Omental fat pad (tissue), 4 donors: Measurements from ENCODE around the gene PDLIM7. TPM values are rescaled to one million over a fixed set of nuclear protein-coding genes. Genes with fewer than 3 reads are reported as not detected.

Source experiments
- ATAC-seq: fragments of 150-250 bp; one replicate; pipeline ENCODE4 v1.9.1; 2016; ENCODE audit warnings: mild to moderate bottlenecking, moderate library complexity; ENCODE audit not compliant: low FRiP score
- DNase-seq: peaks from one replicate; pipeline ENCODE4 v3.0.0-alpha.2; 2019; ENCODE audit warnings: low spot score
- CTCF ChIP-seq, 3 donors: fragments of 450-650 bp; IDR thresholded peaks; one replicate each; pipeline ENCODE4 v1.5.1; 2016 to 2017; ENCODE audit warnings: antibody characterized with exemption in 3 of 3, mild to moderate bottlenecking in 3 of 3, moderate library complexity in 2 of 3
- total RNA-seq, 4 donors: library from RNA; depleted of rRNA; stranded (reverse); fragments of >200 nt; gene quantifications; one replicate each; pipeline ENCODE4 v1.1.0, GENCODE V29; 2016

PDLIM7 gene
- total RNA-seq, 4 donors from 2014 or later: 20.0 to 63.2 (median 34.2) TPM

- TF ChIP-seq CTCF (IDR thresholded peaks at IDR 0.05): no peak
- ATAC-seq (no peak), DNase-seq (no peak)
These were observed 53.0 kb downstream of the PDLIM7 start for GRCh38 chr5:177444106-177445051.

DNA sequence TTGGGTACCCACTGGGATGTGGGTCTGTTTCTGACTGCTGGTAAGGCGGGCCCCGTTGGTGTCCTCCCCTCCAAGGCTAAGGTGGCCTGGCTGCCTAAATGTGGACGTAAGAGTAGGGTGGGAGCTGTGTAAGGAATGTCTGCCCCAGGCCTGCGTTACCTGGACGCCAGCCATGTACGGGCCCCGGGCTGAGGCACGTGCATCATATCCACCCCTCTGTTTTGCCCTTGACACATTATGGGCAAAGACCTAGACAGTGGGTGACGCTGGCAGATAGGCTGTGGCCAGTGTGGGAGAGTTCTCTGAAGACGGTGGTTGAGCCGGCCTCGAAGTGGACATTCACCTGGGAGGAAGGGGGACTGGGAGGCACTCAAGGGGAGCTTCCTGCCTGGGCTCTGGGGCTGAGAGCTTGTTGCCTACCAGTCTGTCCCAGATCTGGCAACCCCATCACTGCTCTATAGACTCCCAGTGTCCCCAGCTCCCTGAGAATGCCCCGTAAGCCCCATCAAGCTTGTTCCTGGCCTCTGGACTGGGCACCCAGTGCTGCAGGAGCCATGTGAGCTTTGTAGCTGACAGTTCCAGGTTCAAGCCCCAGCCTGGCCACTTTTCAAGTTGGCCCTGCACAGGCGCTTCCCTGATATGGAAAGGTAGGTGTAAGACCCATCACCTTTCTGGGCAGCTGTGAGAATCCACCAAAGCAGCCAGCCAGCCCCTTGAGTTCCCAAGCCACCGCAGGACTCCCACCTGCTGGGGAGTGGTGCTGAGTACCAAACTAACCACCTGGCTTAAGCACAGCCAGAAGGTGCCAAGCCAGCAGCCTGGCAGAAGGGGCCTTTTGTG lies 54.0 kb downstream of the PDLIM7 start:
- DNase-seq (no peak), ATAC-seq (no peak)
- no peak for TF ChIP-seq CTCF (IDR thresholded peaks at IDR 0.05)

GRCh38 chr5:177442066-177442826 lies 55.2 kb downstream of the PDLIM7 start:
- no peak for DNase-seq
- no peak for ATAC-seq
- TF ChIP-seq CTCF (IDR thresholded peaks at IDR 0.05): no peak

- DNase-seq: no peak
- TF ChIP-seq CTCF (IDR thresholded peaks at IDR 0.05): no peak
These were observed 56.2 kb downstream of the PDLIM7 start for GRCh38 chr5:177440990-177441780.

DNA sequence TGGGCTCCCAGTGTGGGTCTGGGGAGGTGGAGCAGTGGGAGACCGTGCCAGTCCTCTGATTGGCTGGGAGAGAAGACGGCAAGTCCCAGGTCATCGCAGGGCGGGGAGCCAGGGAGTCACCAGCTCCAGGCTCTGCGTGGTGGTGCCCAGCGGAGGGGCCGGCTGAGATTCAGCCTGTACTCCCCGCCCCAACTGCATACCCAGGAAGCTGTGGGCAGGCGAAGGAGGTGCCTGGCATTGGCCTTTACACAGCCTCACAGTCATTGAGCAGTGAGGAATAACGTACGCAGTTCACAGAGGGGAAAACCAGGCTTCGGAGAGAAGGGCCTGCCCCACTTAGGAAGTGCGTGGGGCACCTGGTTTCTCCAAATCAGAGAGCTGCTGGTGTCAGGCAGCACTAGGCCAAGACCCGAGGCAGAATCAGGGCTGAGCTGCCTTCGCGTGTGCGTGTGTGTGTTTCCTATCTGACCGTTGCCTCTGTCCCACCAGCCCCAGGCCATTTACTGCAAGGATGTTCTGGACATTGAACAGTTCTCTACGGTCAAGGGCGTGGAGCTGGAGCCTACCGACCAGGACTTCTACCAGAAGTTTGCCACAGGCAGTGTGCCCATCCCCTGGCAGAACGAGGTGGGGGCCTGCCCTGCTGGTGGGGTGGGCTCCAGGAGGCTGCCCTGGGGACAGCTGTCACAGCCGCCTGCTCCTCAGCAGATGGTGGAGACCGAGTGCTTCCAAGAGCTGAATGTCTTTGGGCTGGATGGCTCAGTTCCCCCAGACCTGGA lies 57.0 kb downstream of the PDLIM7 start:
- TF ChIP-seq CTCF (IDR thresholded peaks at IDR 0.05): no peak
- ATAC-seq (no peak), DNase-seq (no peak)

More at GRCh38 chr5:177440990-177441780, 56.2 kb downstream of the PDLIM7 start:
- no peak for ATAC-seq
